HG02870 (cell line): ENCODE measurements around the gene WDR18.

ENCODE experiments used
- ATAC-seq: cut with Tn5 transposase; IDR thresholded peaks from one replicate; pipeline ENCODE4 v1.9.1; 2021; ENCODE audit warnings: mild to moderate bottlenecking, moderate library complexity; ENCODE audit not compliant: unreplicated experiment

Gene WDR18

DNA sequence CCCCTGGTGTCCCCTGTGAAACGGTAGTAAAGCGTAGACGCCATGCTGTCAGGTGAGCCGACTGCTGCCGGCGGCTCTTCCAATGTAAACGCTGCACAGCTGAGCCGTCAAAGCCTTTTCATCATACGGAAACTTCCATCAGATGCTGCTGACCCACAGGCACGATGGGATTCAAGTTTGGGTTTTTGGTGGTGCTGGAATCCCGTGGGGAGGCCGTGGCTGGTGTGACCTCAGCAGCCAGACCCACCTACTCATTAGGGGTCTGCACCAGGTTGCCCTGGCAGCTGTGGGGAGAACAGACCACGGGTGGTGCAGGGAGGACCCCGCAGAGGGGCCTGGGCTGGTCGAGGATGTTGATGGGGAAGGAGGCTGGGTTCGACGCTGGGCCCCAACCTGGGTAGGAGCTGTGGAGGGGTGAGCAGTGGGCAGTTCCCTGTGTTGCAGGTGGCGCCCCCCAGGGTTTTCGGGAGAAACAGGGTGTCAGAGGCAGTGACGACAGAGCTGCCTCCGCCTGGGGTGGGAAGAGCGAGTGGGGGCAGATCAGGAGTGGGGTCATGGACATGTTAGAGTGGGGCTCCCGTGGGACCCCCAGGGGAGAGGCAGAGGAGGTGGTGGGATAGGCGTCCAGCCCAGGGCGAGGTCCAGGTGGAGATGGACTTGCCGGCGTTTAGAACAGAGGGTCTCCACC, 22.7 kb downstream of the WDR18 start:
- no peak for ATAC-seq

- no peak for ATAC-seq
Observed at GRCh38 chr19:1007399-1008251, 23.5 kb downstream of the WDR18 start.

DNA sequence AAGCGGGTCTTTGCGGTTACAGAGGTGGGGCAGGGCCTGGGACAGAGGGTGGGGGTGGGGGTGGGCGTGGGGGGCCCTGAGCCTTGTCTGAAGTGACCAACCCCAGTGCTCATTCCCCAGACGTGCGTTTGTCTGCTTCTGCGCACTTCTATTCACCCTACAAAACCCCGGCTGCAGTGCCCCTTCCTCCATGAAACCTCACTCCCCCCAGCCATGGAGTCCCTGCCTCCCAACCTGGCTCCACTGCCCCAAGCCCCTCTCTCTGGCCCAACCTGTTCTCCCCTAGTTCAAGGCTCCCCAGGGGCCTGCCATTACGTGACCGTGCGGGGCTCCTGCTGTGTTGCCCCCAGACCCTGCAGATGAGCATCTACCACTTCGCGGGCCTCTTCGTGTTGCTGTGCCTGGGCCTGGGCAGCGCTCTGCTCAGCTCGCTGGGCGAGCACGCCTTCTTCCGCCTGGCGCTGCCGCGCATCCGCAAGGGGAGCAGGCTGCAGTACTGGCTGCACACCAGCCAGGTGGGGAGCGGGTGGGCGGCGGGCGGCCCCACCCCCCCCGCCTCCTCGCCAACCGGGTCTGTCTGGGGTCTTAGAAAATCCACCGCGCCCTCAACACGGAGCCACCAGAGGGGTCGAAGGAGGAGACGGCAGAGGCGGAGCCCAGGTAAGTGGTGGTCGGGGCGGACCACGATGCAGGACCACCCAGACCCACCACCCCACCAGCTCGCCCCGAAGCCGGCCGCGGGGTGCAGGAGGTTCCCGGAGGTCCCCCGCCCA, 24.3 kb downstream of the WDR18 start:
- ATAC-seq = no peak

DNA sequence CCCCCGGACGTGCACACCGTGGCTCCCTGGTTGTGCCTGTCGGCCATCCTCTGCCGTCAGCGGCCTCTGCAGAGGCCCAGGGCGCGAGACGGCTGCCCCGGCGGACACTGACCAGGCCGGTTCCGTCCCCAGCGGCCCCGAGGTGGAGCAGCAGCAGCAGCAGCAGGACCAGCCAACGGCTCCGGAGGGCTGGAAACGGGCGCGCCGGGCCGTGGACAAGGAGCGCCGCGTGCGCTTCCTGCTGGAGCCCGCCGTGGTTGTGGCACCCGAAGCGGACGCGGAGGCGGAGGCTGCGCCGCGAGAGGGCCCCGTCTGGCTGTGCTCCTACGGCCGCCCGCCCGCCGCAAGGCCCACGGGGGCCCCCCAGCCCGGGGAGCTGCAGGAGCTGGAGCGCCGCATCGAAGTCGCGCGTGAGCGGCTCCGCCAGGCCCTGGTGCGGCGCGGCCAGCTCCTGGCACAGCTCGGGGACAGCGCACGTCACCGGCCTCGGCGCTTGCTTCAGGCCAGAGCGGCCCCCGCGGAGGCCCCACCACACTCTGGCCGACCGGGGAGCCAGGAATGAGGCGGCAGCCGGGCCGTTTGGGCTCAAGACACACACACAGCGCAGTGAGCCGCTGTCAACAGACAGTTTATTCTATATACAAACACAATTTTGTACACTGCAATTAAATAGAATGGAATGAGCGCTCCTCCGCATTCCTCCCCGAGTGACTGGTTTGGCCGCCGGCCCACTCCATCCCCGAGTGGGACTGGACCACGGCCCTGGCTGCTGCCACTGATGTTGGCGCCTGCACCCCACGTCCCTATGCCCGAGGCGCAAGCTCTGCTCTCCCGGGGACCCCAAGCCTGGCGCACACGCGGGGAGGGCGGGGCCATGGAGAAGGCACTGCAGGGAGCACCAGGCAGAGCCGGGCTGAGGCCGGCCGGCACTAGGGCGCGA, 25.2 kb downstream of the WDR18 start:
- no peak for ATAC-seq

DNA sequence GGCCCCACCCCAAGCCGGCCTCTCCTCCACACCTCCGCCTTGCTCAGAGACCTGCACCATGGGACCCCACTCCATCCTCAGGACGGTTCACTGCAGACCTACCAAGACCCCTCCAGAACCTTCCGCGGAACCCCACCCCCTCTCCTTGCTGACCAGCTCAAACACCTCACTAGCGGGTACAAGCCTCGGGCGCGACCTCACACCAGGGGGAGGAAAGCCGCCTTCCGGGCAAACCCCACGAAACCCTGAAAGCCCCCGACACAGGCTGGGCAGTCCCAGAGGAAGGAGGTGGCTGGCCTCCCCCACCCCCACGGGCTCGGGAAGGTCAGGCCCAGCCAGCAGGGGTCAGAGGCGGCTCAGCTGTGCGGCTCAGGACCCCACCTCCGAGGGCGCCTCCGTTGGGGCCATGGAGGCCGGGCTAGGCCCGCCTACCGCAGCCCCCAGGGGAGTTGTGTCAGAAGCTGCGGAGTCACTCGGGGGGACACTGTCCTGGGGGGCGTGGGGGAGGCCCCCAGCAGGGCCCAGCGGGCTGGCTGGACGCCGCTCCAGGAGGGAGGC, 25.9 kb downstream of the WDR18 start:
- no peak for ATAC-seq

DNA sequence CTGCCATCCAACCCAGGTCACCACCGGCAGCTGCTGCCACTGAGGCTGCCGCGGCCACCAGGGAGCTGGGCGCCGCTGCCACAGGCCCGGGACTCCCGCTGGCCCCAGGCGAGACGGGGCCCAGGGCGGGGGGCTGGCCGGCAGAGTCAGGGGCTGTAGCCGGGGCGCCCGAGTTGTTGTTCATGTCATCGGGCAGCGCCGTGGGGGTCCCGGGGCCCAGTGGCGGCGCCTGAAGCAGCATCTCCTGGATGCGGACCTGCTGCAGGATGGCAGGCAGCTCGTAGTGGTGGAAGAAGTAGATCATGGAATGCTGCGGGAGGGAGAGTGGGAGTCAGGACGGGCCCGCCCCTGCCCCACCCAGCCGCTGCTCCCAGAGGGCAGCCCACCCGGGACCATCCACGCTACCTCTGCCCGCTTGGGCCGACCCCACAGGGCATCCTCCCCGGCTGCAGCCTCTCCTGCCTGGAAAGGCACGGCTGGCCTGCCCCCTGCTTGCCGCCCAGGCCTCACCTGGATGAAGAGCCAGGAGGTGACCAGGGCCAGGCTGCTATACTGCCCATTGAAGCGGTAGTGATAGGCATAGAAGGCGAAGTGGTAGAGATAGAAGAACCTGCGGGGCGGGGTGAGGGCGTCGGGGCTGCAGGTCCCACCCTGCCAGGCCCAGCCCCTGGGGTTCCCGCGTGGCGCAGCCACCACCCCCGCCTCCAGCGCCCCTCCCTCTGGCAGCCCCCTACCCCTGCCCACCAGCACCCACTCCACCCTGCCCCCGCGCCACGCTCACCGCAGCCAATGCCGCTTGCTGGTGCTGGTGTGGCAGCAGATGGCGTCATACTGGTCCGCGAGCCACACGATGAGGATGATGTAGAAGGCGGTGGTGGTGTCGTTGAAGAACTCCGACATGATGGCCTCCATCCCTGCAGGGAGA, 26.7 kb downstream of the WDR18 start:
- ATAC-seq = no peak

- no peak for ATAC-seq
Observed at GRCh38 chr19:1011831-1012333, 27.7 kb downstream of the WDR18 start.

DNA sequence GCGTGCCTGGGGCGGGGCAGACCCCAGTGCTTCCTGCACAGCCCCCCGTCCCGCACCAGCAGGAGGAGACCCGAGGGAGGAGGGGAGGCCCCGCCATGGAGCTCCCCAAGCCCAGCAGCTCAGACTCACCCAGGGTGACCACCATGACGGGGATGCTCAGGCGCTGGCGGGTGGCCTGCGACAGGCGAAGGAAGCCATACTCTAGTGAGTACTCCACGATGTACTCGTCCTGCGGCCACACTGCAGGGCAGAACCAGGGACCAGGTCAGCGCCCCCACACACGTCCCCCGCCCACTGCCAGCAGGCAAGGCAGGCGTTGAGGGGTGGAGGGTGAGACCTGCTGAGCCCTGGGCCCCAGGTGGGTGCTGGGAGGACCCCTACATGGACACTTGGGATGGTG, 28.2 kb downstream of the WDR18 start:
- no peak for ATAC-seq

DNA sequence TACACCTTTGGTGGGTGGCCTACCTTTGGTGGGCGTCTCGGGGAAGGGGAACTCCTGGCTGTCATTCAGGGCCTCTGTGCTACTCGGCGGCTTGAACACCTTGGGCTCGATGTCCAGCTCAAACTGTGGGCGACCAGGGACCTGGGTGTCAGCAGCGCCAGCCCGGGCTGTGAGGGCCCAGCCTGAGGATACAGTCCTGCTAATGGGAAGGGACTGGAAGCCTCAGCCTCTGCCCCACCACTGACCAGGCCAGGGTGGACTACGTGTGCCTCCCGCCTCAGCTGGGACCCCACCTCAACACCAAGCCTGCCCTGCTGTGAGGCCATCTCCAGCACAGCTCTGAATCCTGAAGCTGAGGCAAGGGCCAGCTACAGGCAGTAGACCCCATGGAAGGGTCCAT, 29.1 kb downstream of the WDR18 start:
- ATAC-seq = no peak

- ATAC-seq = no peak
Observed at GRCh38 chr19:1014161-1015060, 30.3 kb downstream of the WDR18 start.

- ATAC-seq = no peak
Observed at GRCh38 chr19:1015061-1015781, 31.1 kb downstream of the WDR18 start.

DNA sequence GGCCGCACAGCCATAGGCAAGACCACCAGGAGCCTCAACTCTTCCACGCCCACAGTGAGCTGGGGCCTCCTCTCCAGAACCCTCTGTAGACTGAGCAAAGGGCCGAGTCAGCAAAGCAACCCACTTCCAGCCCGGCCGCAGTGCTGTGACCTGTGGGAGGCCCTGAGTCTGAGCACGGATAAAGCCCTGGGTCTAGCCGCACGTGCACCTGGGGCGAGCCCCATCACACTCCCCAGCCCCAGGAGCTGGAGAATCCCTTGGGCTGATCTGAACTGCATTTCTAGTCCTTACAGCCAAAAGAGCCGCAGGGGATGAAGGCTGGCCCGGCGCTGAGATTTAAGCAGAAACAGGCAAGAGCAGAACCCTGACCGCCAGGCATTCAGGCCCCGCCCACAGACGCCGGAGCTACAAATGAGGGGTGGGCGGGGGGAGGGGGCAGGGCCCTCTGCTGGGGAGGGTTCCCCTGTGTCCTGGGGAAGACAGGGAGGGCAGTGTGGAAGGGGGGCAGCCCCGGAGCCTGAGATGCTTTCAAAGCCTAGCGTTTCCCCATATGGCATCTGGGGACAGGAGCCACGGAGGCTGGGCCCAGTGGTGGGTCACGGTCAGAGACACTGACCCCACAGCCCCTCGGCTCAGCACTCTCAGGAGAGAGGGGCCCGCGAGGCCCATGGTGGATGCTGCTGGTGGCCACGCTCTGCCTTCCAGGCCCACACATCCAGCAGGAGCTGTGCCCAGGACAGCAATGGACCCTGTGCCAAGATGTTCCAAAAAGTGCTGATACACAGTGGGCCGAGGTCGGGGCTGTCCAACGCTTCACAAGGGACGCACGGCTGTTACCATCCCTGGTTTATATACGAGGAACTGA, 31.9 kb downstream of the WDR18 start:
- no peak for ATAC-seq

DNA sequence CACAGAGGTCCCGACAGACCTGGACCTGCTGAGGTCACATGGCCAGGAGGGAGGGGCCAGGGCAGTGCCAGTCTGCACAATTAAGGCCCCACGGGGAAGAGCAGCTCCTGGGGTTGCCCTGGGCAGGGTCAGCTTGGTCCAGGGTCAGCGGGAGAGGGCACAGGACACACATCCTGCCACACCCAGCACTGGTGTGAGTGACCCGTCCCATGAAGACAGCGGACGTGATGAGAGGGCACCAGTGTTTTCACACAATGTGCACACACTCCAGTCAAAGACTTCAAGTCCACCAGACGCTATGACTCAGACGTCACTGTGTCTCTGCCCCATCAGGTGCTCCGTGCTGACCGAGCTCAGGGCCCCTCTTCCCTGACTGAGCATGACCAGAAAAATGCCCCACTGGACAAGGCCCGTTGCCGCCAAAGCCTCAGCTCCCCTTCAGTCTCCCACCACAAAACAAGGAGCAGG, 32.5 kb downstream of the WDR18 start:
- no peak for ATAC-seq

- no peak for ATAC-seq
Observed at GRCh38 chr19:1017115-1017905, 33.2 kb downstream of the WDR18 start.

GRCh38 chr19:1017906-1018305, 33.8 kb downstream of the WDR18 start:
- no peak for ATAC-seq
